ENCODE measurements around the gene RAB14. TPM values are rescaled to one million over a fixed set of nuclear protein-coding genes. Genes with fewer than 3 reads are reported as not detected.

RAB14 gene
- total RNA-seq, 1 experiment from 2014 or later = 63.1 TPM

GRCh38 chr9:121221664-121222055 lies 20.0 kb upstream of the RAB14 start (continued):
- TF ChIP-seq REST (IDR thresholded peaks at IDR 0.05; ENCODE audit: low read depth) (no peak), ZFX (IDR thresholded peaks at IDR 0.05) (no peak), EZH2phosphoT487 (IDR thresholded peaks at IDR 0.05; ENCODE audit: borderline replicate concordance) (no peak), JUND (IDR thresholded peaks at IDR 0.05) (no peak), POLR2AphosphoS5 (IDR thresholded peaks at IDR 0.05; ENCODE audit: low read depth, low read length) (no peak), SRF (IDR thresholded peaks at IDR 0.05; ENCODE audit: low read depth) (no peak)

GRCh38 chr9:121220996-121221663 lies 19.5 kb upstream of the RAB14 start:
- no peak overlapping the region for H3K9ac ChIP-seq (ENCODE audit: low read length)
- ChIA-PET POLR2A (no interaction called here), RAD21 (ENCODE audit: low non-redundant PET in 1 of 2, low total read pairs in 2 of 2, uncharacterized antibody in 2 of 2, unreplicated experiment in 2 of 2) (no interaction called here), CTCF (no interaction called here)
- H4K20me1 ChIP-seq (ENCODE audit: insufficient read depth) = no peaks in the 10 kb centered on the region
- intact Hi-C loops (cut with micrococcal nuclease) = no loop called here
- H3K9me2 ChIP-seq (ENCODE audit: insufficient read depth) = no peaks in the 10 kb centered on the region
- no peaks in the 10 kb centered on the region for H3K36me3 ChIP-seq (ENCODE audit: control insufficient read depth in 1 of 2, insufficient read depth in 2 of 2, low read length in 2 of 2)
- DNase-seq (ENCODE audit: low read depth, low spot score) (no peak), ATAC-seq (no peak)
- TF ChIP-seq, protein P1, sequence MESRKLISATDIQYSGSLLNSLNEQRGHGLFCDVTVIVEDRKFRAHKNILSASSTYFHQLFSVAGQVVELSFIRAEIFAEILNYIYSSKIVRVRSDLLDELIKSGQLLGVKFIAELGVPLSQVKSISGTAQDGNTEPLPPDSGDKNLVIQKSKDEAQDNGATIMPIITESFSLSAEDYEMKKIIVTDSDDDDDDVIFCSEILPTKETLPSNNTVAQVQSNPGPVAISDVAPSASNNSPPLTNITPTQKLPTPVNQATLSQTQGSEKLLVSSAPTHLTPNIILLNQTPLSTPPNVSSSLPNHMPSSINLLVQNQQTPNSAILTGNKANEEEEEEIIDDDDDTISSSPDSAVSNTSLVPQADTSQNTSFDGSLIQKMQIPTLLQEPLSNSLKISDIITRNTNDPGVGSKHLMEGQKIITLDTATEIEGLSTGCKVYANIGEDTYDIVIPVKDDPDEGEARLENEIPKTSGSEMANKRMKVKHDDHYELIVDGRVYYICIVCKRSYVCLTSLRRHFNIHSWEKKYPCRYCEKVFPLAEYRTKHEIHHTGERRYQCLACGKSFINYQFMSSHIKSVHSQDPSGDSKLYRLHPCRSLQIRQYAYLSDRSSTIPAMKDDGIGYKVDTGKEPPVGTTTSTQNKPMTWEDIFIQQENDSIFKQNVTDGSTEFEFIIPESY (IDR thresholded peaks at IDR 0.05; ENCODE audit: extremely low read depth, insufficient replicate concordance, low read length) = no peak
- TF ChIP-seq SRF (IDR thresholded peaks at IDR 0.05; ENCODE audit: low read depth) (no peak), ZFX (IDR thresholded peaks at IDR 0.05) (no peak), SP1 (IDR thresholded peaks at IDR 0.05; ENCODE audit: low read depth) (no peak), EZH2phosphoT487 (IDR thresholded peaks at IDR 0.05; ENCODE audit: borderline replicate concordance) (no peak)
- TF ChIP-seq, protein P2, sequence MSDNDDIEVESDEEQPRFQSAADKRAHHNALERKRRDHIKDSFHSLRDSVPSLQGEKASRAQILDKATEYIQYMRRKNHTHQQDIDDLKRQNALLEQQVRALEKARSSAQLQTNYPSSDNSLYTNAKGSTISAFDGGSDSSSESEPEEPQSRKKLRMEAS (IDR thresholded peaks at IDR 0.05) = no peak
- no TSS peak for BruUV-seq (replicated peaks)
- no peaks in the 10 kb centered on the region for H3K9me3 ChIP-seq (ENCODE audit: control insufficient read depth in 1 of 2, insufficient read depth in 1 of 2, low read depth in 1 of 2, low read length in 2 of 2)
- no peak overlapping the region for H2AFZ ChIP-seq (ENCODE audit: low read depth, low read length, poor library complexity, severe bottlenecking)
- H3K4me1 ChIP-seq (ENCODE audit: control insufficient read depth in 1 of 2, insufficient read depth in 2 of 2, low read length in 2 of 2) = peaks cover 0 to 12% of the 10 kb centered on the region in 2 experiments; a peak in 2 of 4 replicates
- H3K27me3 ChIP-seq (ENCODE audit: insufficient read depth, low read length) = no peaks in the 10 kb centered on the region
- H3K79me2 ChIP-seq (ENCODE audit: insufficient read depth, low read length) = no peaks in the 10 kb centered on the region
- no peak overlapping the region for H3K4me3 ChIP-seq (replicated peaks in 1 of 2; ENCODE audit: low read depth in 1 of 2, low read length in 2 of 2)
- no peak overlapping the region for H3K4me2 ChIP-seq (ENCODE audit: low read length)
- no peak overlapping the region for H3K27ac ChIP-seq (ENCODE audit: low read depth, low read length)

Measured in HCT116 (cell line).